ENCODE measurements around the gene ABCG4. TPM values are rescaled to one million over a fixed set of nuclear protein-coding genes. Genes with fewer than 3 reads are reported as not detected.
"Not testable (repeated sequence)": the region's sequence is repeated elsewhere in the genome, so short reads cannot be mapped to it uniquely, and the experiment has no call there.

The ABCG4 gene
- total and polyA plus RNA-seq, 12 donors, result 0.08 to 1.1 (median 0.29) TPM; not detected in 1

GRCh38 chr11:119126675-119127268 is 22.1 kb upstream of the ABCG4 start:
- intact Hi-C loops (cut with DNase I), result no loop called here
- DNase-seq, result no peak
- Histone ChIP-seq H3K36me3 (replicated peaks in 1 of 2) (peaks cover 0 to 47% of the 10 kb centered on the region in 2 donors), H3K9me3 (replicated peaks in 1 of 3) (no peaks in the 10 kb centered on the region), H3K4me1 (replicated peaks in 1 of 2) (peaks cover 5 to 21% of the 10 kb centered on the region in 2 donors), H3K27ac (peak overlapping the region in 1 of 5 donors; percentile 12), H3K27me3 (no peaks in the 10 kb centered on the region), H3K4me3 (no peak overlapping the region)
- TF ChIP-seq CTCF (IDR thresholded peaks at IDR 0.05), result no peak
- TF ChIP-seq POLR2A (IDR thresholded peaks at IDR 0.05), result no peak
- WGBS, 4 donors, result 56 to 75% (median 66%) methylated on average over 5 of the region's 5 CpGs

GRCh38 chr11:119130662-119131061 is 18.2 kb upstream of the ABCG4 start:
- WGBS, 4 donors, result 50 to 58% (median 54%) methylated on average over 3 of the region's 3 CpGs
- Histone ChIP-seq H3K4me1 (replicated peaks in 1 of 2) (peaks cover 0 to 8% of the 10 kb centered on the region in 2 donors), H3K9me3 (replicated peaks in 1 of 3) (no peaks in the 10 kb centered on the region), H3K27me3 (no peaks in the 10 kb centered on the region), H3K27ac (peak overlapping the region in 1 of 5 donors; percentile 11), H3K4me3 (no peak overlapping the region), H3K36me3 (replicated peaks in 1 of 2) (peaks cover 0 to 75% of the 10 kb centered on the region in 2 donors)
- peak in 2 of 7 donors; percentile 45 to 54 for DNase-seq
- intact Hi-C loops (cut with DNase I), result no loop called here
- TF ChIP-seq CTCF (IDR thresholded peaks at IDR 0.05), result no peak
- no peak for TF ChIP-seq POLR2A (IDR thresholded peaks at IDR 0.05)

GRCh38 chr11:119134389-119134978 is 14.4 kb upstream of the ABCG4 start:
- TF ChIP-seq CTCF (IDR thresholded peaks at IDR 0.05), result peak; percentile 6 to 45 (median 37)
- no peak for TF ChIP-seq POLR2A (IDR thresholded peaks at IDR 0.05)
- Histone ChIP-seq H3K4me3 (no peak overlapping the region), H3K36me3 (replicated peaks in 1 of 2) (peaks cover 0 to 56% of the 10 kb centered on the region in 2 donors), H3K9me3 (replicated peaks in 1 of 3) (no peaks in the 10 kb centered on the region), H3K4me1 (replicated peaks in 1 of 2) (no peaks in the 10 kb centered on the region), H3K27me3 (no peaks in the 10 kb centered on the region), H3K27ac (no peak overlapping the region)
- intact Hi-C loops (cut with DNase I), result no loop called here
- peak in 3 of 7 donors; percentile 43 to 50 (median 45) for DNase-seq
- WGBS, 4 donors, result 64 to 87% (median 80%) methylated on average over 2 to 4 of the region's 4 CpGs

GRCh38 chr11:119139276-119139675 is 9.6 kb upstream of the ABCG4 start:
- H3K4me1 ChIP-seq (replicated peaks in 1 of 2); H3K27me3 ChIP-seq; H3K4me3 ChIP-seq; H3K9me3 ChIP-seq (replicated peaks in 1 of 3); intact Hi-C loops (cut with DNase I); DNase-seq; H3K27ac ChIP-seq: not testable (repeated sequence)
- H3K36me3 ChIP-seq (replicated peaks in 1 of 2), result peaks cover 0 to 10% of the 10 kb centered on the region in 2 donors
- 80 to 88% (median 81%) methylated on average over 10 of the region's 10 CpGs for WGBS, 4 donors

Data from adrenal gland (tissue), 12 donors.